IPS DF 4.7 (cell line): ENCODE measurements around the gene PCBP3.

Source experiments
- DNase-seq: peaks from one replicate; pipeline ENCODE4 v3.0.0-alpha.2; 2013; ENCODE audit warnings: low spot score; ENCODE audit errors: extremely low read depth

Gene PCBP3

GRCh38 chr21:45724994-45725843, 81.7 kb downstream of the PCBP3 start:
- DNase-seq = no peak

- DNase-seq = no peak
These were observed 82.3 kb downstream of the PCBP3 start for GRCh38 chr21:45725844-45726200.

- no peak for DNase-seq
These were observed 82.9 kb downstream of the PCBP3 start for GRCh38 chr21:45726438-45726837.

GRCh38 chr21:45727390-45727789, 83.9 kb downstream of the PCBP3 start:
- DNase-seq = no peak

- DNase-seq = no peak
These were observed 91.9 kb downstream of the PCBP3 start for GRCh38 chr21:45735259-45736000.

GRCh38 chr21:45736042-45736689, 92.6 kb downstream of the PCBP3 start:
- no peak for DNase-seq

- no peak for DNase-seq
These were observed 93.4 kb downstream of the PCBP3 start for GRCh38 chr21:45736690-45737484.

- no peak for DNase-seq
These were observed 94.1 kb downstream of the PCBP3 start for GRCh38 chr21:45737485-45738166.

- DNase-seq = no peak
These were observed 95.9 kb downstream of the PCBP3 start for GRCh38 chr21:45739218-45740087.

- no peak for DNase-seq
These were observed 96.5 kb downstream of the PCBP3 start for GRCh38 chr21:45740088-45740440.

GRCh38 chr21:45740491-45741357, 97.2 kb downstream of the PCBP3 start:
- no peak for DNase-seq

GRCh38 chr21:45741691-45742090, 98.2 kb downstream of the PCBP3 start:
- no peak for DNase-seq

GRCh38 chr21:45742247-45742646, 98.7 kb downstream of the PCBP3 start:
- no peak for DNase-seq

- DNase-seq = no peak
These were observed 101.7 kb downstream of the PCBP3 start for GRCh38 chr21:45745256-45745655.

GRCh38 chr21:45747233-45747766, 103.8 kb downstream of the PCBP3 start:
- DNase-seq = no peak

- DNase-seq = no peak
These were observed 104.4 kb downstream of the PCBP3 start for GRCh38 chr21:45747802-45748445.

GRCh38 chr21:45748593-45748992, 105.1 kb downstream of the PCBP3 start:
- no peak for DNase-seq

- DNase-seq = no peak
These were observed 106.4 kb downstream of the PCBP3 start for GRCh38 chr21:45749974-45750373.
